ENCODE data around the gene KRTAP12-2. TPM values are rescaled to one million over a fixed set of nuclear protein-coding genes. Genes with fewer than 3 reads are reported as not detected.

Gene KRTAP12-2

Small RNAs within 50 kb of the gene (small RNA-seq; reads per million reads assigned to genes)
- not detected for gene KRTAP12-6P

Measured in skeletal muscle satellite cell (primary cell).